ENCODE results near the gene RPGRIP1.
"Not testable (repeated sequence)": the region's sequence is repeated elsewhere in the genome, so short reads cannot be mapped to it uniquely, and the experiment has no call there.

Gene RPGRIP1

DNA sequence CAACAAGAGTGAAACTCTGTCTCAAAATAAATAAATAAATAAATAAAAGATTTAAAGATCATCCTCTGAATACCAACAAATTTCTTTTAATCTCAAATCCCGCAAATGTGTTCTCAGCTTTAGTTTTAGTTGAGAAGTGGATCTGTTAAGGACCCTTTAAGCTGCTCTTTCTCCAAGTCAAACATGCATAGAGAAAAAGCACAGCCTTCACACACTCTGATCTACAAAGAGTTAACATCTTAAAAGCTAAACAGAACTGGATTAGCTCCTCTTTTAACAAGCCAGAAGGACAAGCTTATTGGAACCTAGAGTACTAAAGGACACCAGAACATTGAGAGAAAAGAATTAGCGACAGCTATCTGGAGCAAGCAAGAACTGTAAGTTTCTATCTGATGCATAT is at the start of gene RPGRIP1:
Gene RPGRIP1 (plus strand): TSS at position 301 of the 400 bp plus-strand sequence. CDS start 7,894 bp downstream, outside the sequence.
- DNase-seq, result no peak

DNA sequence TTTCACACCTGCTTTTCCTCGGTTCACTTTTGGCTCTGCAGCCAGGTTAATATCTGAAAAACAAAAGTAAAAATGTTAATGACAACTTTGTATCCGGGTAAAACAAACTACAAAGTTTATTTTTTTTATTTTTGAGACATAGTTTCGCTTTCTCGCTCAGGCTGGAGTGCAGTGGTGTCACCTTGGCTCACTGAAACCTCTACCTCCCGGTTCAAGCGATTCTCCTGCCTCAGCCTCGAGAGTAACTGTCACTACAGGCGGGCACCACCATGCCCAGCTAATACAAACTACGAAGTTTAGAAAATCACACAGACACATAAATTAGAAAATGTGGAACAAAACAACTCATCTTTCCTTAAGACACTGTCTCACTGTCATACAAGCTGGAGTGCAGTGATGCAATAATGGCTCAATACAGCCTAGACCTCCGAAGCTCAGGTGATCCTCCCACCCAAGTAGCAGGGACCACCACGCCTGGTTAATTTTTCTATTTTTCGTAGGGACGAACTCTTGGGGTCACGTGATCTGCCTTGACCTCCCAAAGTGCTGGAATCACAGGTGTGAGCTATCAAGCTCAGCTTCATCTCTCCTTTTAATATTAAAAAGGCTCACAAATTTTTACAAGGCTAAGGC is 48.7 kb upstream of the RPGRIP1 start:
- DNase-seq, result peak; percentile 38

DNA sequence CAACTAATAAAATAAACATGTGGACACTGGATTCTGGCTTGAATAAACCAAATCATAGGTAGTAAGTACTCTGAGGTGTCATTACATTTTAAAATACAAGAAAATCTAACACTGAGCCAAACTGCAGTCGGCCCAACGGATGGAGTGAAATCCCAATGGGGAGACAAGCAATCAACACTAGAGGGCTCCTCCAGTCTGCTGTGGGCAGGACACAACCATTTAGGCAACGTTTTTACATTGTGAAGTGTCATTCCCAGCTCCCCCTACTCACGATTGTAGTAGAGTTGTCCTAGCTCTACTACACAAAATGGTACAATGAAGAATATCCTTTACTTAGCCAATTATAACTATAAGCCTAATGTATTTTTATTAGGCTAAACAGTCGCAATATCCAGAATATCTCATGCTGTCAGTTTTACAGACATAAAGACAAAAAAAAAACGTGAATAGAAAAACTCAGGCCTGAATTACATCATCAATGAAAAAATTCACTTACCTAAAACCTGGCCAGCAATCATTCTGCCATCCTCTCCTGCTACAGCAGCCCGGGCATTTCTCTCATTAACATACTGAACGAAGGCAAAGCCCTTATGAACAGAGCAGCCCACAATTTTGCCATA is 46.3 kb upstream of the RPGRIP1 start:
- DNase-seq, result no peak

DNA sequence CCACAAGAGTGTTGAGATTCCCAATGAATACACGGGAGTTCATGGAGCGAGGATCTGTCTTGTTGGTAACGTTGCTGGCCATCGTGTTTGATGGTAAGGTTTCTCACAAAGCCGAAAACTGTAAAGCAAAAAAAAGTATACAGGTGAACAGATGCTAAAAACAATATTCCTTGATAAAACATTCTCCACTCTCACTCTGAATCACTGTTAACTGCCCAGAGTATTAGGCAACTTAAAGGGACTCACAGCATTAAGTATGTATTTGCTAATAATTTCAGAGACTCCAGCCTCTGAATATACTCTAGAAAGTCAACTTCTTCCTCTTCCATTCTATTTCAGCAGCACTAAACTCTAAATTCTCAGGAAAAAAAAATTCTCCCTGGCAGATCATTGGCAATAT is 45.8 kb upstream of the RPGRIP1 start:
- no peak for DNase-seq

DNA sequence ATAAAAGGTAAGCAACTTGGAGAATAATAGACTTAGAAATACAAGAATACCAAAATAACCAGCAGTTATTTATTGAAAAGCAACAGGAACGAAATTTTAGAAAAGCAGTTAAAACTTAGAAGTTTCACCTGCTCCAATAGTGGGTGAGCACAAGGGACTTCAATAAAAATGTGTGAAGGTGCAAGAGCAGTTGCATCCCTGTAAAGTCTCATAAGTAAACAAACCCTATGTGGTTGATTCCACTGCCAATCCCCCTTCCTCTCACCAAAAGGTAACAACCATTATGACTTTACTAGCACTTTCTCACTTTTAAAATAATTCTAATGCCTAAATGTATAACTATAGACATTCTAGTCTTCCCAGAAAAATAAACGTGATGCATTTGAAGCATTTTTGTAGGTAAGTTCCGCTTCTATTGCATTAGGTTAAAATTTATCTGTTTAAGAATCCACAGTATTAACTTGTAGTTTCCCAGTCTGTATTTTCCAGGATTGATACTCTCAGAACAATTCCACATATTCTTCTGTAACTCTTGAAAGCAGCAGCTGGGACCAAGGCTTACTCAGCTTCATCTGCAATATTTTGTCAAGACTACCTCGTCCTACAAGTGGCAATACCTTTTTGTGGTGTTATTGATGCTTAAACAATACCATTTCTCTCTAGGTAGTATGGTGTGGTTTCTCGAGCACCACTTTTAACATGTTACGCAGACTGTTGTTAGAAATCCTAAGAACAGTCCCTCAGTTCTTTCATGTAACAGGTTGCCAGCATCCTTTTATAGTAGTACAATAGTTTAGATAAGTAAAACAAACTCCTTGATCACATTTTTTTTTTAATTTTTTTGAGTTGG is 42.7 kb upstream of the RPGRIP1 start:
- DNase-seq, result no peak

DNA sequence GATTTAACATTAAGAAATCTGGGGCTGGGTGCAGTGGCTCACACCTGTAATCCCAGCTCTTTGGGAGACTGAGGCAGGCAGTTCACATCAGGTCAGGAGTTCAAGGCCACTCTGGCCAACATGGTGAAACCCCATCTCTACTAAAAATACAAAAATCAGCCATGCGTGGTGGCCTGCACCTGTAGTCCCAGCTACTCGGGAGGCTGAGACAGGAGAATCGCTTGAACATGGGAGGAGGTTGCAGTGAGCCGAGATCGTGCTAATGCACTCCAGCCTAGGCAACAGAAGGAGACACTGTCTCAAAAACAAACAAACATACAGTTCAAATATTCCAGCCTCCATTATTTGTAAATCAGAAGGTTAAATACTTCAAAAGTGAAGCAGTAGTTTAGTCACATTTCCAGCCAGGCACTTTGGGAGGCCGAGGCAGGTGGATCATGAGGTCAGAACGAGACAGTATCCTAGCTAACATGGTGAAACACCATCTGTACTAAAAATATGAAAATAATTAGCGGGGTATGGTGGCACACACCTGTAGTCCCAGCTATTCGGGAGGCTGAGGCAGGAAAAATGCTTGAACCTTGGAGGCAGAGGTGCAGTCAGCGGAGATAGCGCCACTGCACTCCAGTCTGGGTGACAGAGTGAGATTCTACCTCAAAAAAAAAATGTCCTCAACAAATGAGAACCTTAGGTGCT is 40.9 kb upstream of the RPGRIP1 start:
- DNase-seq, result no peak

DNA sequence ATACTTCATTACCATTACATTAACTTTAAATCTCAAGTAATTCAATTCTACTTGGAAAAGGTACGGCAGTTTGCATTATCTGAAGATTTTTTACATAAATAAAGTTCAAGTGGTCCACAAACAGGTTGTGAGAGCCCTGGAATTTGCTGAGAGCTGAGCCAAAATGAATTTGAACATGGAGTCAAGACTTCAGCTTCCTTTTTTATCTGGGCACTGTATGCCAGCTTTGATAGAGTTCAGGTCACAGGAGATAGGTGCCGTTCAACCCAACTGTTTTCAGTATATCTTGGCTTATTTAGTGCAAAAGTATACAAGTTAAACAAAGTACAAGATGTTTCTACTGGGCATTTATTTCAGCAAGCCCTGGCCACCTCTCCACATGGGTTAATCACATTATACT is 39.5 kb upstream of the RPGRIP1 start:
- no peak for DNase-seq

DNA sequence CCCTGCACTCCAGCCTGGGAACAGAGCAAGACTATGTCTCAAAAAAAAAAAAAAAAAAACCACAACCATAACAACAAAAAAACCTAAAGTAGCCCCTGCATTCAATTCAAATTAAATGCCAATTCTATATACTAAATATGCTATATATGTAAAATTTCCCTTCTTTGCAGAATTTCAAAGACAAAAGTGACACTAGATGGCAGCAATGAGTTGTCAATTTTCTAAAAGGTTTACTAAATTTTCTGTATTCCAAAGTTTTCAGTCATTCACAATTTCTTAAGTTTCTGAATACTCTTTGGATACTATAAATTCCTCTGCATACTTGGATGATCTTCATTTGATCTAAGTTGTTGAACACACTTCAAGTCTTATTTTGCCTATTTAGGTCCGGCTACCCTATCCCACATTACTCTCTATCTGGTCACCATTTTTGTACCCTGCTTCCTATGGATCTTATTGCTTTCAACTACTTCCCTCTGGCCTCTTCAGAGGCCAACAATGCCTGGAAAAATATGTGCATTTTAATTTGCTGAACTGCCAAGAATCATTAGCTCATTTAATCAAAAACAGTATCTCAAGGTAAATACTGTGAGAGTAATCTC is 38.6 kb upstream of the RPGRIP1 start:
- no peak for DNase-seq

DNA sequence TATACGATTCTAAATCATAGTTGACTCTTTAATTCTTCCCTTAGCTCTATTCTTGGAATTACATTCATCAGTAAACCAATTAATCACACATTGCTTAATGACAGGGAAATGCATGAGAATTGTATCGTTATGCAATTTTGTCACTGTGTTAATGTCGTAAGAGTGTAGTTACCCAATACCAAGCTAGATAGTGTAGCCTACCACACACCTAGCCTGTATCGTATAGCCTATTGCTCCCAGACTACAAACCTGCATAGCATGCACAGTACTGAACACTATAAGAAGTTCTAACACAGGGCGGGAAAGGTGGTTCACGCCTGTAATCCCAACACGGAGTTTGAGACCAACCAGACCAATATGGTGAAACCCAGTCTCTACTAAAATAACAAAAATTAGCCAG is 35.3 kb upstream of the RPGRIP1 start:
- no peak for DNase-seq

DNA sequence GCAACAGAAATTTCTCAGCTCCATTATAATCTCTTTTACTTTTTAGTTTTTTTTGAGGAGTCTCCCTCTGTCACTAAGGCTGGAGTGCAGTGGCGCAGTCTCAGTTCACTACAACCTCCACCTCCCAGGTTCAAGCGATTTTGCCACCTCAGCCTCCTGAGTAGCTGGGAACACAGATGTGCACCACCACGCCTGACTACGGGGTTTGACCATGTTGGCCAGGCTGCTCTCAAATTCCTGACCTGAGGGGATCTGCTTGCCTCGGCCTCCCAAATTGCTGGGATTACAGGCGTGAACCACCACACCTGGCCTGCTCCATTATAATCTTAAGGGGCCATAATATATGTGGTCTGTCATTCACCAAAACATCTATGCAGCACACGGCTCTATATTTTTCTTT is 34.1 kb upstream of the RPGRIP1 start:
- no peak for DNase-seq

DNA sequence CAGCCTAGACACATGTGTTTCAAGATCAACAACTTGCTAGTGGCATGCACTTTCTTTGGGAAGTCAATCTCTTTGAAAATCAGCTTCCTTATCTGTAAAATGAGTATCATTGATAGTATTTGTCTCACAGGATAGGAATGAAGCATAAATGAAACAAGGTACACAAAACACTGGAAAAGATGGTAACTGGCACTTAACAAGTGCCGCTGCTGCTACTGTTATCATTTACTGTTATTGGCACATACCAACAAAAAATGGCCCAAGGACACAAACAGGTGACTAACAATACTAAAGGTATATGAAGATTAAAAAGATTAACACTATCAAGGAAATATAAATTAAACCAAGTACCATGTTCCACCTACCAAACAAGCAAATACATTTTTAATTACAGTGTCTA is 31.5 kb upstream of the RPGRIP1 start:
- no peak for DNase-seq

DNA sequence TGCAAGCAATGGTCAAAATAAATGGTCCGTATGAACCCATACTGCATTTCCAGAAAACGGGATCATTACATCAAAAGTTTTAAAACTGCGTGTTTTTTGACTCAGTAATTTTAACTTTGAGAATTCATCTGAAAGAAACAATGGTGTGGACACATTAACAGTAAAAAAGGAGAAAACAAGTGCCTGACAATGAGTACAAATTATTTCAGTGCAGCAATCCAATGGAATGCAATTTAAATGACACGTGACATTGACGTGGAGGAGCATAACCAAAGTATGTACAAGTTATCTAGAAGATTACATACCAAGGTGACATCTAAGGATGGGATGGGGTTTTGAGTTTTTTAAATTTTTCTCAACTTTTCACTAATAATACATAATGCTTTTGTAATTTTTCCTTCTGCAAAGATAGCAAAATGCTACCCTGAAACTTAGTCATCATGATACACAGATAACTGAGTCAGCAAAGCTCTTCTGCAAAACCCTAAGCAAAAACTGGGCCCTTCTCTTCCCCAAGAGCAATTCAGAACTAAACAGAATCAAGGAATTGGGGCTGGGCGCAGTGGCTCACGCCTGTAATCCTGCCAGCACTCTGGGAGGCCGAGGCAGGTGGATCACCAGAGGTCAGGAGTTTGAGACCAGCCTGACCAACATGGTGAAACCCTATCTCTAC is 31.0 kb upstream of the RPGRIP1 start:
- DNase-seq, result no peak

DNA sequence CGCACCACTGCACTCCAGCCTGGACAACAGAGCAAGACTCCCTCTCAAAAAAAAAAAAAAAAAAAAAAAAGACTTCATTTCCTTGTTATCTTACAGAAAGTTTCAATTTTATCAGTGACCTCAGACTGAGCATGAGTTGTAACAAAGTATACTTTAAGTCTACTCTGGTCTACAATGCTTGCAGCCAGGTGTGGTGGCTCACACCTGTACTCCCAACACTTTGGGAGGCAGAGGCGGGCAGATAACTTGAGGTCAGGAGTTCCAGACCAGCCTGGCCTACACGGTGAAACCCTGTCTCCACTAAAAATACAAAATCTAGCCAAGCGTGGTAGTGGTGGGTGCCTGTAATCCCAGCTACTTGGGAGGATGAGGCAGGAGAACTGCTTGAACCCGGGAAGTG is 28.7 kb upstream of the RPGRIP1 start:
- DNase-seq, result no peak

DNA sequence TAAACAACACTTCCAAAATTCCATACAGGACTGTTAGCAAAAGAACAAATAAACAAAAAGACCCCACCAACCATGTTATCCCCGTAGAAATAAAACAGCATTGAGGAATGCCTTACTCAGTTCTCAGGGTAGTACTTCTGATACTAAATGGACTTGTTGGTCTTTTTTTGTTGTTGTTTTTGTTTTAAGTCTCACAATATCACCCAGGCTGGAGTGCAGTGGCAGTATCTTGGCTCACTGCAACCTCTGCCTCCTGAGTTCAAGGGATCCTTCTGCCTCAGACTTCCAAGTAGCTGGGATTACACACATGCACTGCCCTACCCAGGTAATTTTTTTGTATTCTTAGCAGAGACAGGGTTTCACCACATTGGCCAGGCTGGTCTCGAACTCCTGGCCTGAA is 27.7 kb upstream of the RPGRIP1 start:
- DNase-seq, result no peak

DNA sequence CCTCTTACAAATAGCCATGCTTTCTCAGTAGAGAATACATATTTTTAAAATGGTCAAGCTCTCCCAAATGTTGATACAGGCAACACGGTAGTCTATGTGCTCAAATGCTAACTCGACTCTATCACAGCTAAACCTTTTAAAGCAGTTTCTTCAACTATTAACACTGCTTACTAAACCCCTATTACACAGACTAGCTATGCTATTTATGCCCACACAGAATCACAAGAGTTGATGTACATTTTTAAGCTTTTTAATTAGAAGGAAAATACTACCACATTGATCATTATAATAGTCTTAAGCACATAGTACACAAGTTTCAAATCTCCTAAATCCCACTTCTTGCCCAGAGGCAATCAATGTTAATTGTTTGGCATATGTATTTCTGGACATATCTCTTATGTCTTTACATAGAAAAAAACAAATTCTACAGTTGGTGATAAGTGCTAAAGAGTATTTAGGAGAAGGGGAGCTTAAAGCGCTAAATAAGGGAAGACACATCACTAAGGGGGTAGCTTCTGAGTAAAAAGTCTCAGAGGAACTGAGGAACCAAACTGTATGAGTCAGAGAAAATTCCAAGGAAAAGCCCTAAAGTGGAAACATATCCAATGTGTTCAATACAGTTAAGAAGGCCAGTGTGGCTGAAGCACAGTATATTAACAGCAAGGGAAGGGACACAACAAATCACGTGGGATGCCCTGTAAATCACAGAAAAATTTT is 24.3 kb upstream of the RPGRIP1 start:
- no peak for DNase-seq

DNA sequence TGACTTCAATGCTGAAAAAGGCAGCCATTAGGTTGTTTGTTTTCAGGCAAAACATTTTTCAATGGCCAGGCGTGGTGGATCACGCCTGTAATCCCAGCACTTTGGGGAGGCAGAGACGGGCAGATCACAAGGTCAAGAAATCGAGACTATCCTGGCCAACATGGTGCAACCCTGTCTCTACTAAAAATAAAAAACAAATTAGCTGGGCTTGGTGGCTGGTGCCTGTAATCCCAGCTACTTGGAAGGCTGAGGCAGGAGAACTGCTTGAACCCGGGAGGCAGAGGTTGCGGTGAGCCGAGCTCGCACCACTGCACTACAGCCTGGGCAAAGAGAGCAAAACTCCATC is 23.8 kb upstream of the RPGRIP1 start:
- not testable (repeated sequence) for DNase-seq

DNA sequence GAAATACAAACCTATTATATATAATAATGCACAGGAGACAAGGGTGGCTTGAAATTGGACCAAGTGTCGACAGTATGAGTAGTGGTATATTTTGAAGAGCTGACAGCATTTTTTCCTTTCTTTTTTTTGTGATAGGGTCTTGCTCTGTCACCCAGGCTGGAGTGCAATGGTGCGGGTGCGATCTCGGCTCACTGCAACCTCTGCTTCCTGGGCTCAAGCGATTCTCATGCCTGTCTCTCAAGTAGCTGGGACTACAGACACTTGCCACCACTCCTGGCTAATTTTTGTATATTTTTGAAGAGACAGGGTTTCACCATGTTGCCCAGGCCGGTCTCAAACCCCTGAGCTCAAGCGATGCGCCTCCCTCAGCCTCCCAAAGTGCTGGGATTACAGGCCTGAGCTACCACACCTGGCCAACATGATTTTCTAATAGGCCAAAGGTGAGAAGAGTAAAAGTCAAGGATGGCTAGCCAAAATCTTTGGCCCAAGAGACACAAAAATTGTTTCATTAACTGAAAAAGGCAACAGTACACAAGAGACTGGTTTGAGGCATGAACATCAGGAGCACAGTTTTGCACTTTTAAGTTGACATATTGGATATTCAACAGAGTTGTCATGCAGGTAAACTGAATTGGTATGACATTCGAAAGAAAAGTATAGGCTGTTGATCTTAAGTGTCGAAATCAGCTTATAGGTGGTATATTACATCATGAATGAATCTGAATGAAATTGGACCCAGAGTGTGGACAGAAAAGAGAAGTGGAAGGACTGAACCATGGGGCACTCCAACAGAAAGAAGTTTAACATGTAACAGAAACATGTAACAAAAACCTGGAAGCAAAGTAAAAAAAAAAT is 23.1 kb upstream of the RPGRIP1 start:
- DNase-seq, result no peak

DNA sequence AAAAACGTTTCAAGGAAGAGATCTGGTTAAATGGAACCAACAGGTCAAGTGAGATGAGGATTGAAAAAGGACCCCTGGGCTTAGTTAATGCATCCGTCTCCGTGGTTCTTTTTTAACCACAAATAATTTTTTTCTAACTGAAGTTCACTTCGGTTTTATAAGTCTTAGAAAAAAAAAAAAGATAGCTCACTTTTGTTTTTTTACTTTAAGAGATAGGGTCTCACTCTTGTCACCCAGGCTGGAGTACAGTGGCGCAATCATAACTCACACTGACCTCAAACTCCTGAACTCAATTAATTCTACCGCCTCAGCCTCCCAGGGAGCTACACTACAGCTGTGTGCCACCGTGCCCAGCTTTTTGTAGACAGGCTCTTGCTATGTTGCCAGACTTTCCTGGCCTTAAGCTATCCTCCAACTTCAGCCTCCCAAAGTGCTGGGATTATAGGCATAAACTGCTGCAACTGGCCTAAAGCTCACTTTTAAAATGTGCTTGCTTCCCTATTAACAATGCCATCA is 22.4 kb upstream of the RPGRIP1 start:
- DNase-seq, result no peak

DNA sequence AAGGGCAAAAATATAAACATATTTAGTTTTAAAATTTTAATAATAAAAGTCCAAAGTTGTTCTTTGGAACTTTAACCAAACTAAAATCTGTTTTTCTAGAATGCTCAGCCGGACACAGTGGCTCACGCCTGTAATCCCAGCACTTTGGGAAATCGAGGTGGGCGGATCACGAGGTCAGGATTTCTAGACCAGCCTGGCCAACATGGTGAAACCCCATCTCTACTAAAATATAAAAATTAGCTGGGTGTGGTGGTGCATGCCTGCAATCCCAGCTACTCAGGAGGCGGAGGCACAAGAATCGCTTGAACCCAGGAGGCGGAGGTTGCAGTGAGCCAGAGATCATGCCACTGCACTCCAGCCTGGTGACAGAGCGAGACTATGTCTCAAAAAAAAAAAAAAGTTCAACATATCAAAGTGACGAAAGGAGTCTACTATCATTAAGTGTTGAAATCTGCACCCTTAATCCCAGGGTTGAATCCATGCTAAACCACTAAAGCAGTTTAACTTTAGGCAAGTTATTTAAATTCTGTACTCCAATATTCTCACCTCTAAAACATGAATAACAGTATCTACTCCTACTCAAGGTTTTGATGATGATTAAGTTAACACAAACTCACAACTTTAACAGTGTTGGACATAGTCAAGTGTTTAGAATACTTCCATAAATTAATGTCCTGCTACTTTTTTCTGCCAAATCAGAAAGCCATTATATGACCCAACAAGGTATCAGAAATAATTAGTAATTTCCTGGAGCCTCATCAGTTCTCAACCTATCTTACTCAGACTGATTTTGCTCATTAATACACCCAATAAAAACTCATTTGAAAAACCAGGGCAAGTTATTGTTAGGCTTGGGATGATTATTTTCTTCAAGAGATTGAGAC is 21.6 kb upstream of the RPGRIP1 start:
- no peak for DNase-seq

All from activated naive CD4-positive, alpha-beta T cell treated with Interleukin-2 at 50 U/mL for 16 hours (primary cell).